ENCODE measurements around the gene SCT. TPM values are rescaled to one million over a fixed set of nuclear protein-coding genes. Genes with fewer than 3 reads are reported as not detected.

Gene SCT
- total and polyA plus RNA-seq, 2 donors from 2014 or later, result not detected

- FAIRE-seq (no peak), DNase-seq (no peak)
- no peak for TF ChIP-seq CTCF (IDR thresholded peaks at IDR 0.05; ENCODE audit: borderline replicate concordance, extremely low read depth, insufficient read depth)
- Histone ChIP-seq H3K27ac (ENCODE audit: low read depth in 2 of 2, low read length in 2 of 2) (no peak overlapping the region), H3K4me3 (ENCODE audit: low read length in 3 of 3) (no peak overlapping the region), H3K36me3 (ENCODE audit: control insufficient read depth in 2 of 3, insufficient read depth in 3 of 3, low read length in 3 of 3) (peaks cover 0 to 42% (median 25%) of the 10 kb centered on the region in 3 donors), H3K27me3 (ENCODE audit: control insufficient read depth, insufficient read depth, low read length) (no peaks in the 10 kb centered on the region), H3K9ac (ENCODE audit: low read length in 3 of 3) (no peak overlapping the region), H3K4me1 (ENCODE audit: control insufficient read depth in 2 of 3, insufficient read depth in 2 of 3, low read depth in 1 of 3, low read length in 3 of 3) (no peaks in the 10 kb centered on the region), H3K9me3 (ENCODE audit: control insufficient read depth in 2 of 3, insufficient read depth in 1 of 3, low read length in 3 of 3) (no peaks in the 10 kb centered on the region)
- intact Hi-C loops (cut with DNase I), result no loop called here
Observed at GRCh38 chr11:597166-597725, 29.7 kb downstream of the SCT start.

- no peak for FAIRE-seq
- H3K36me3 ChIP-seq (ENCODE audit: control insufficient read depth in 2 of 3, insufficient read depth in 3 of 3, low read length in 3 of 3), result peaks cover 0 to 42% (median 22%) of the 10 kb centered on the region in 3 donors
- no peak for TF ChIP-seq CTCF (IDR thresholded peaks at IDR 0.05; ENCODE audit: borderline replicate concordance, extremely low read depth, insufficient read depth)
Observed at GRCh38 chr11:596374-596773, 30.6 kb downstream of the SCT start.

GRCh38 chr11:595400-595799, 31.6 kb downstream of the SCT start:
- DNase-seq, result no peak
- H3K9ac ChIP-seq (ENCODE audit: low read length in 3 of 3), result no peak overlapping the region
- peaks cover 0 to 44% (median 25%) of the 10 kb centered on the region in 3 donors for H3K36me3 ChIP-seq (ENCODE audit: control insufficient read depth in 2 of 3, insufficient read depth in 3 of 3, low read length in 3 of 3)
- no peaks in the 10 kb centered on the region for H3K4me1 ChIP-seq (ENCODE audit: control insufficient read depth in 2 of 3, insufficient read depth in 2 of 3, low read depth in 1 of 3, low read length in 3 of 3)
- no peaks in the 10 kb centered on the region for H3K9me3 ChIP-seq (ENCODE audit: control insufficient read depth in 2 of 3, insufficient read depth in 1 of 3, low read length in 3 of 3)
- TF ChIP-seq CTCF (IDR thresholded peaks at IDR 0.05; ENCODE audit: borderline replicate concordance, extremely low read depth, insufficient read depth), result no peak
- H3K27me3 ChIP-seq (ENCODE audit: control insufficient read depth, insufficient read depth, low read length), result no peaks in the 10 kb centered on the region
- H3K27ac ChIP-seq (ENCODE audit: low read depth in 2 of 2, low read length in 2 of 2), result no peak overlapping the region
- intact Hi-C loops (cut with DNase I), result no loop called here
- H3K4me3 ChIP-seq (ENCODE audit: low read length in 3 of 3), result no peak overlapping the region
- FAIRE-seq, result no peak

More at GRCh38 chr11:596374-596773, 30.6 kb downstream of the SCT start:
- no peaks in the 10 kb centered on the region for H3K9me3 ChIP-seq (ENCODE audit: control insufficient read depth in 2 of 3, insufficient read depth in 1 of 3, low read length in 3 of 3)
- no peak overlapping the region for H3K27ac ChIP-seq (ENCODE audit: low read depth in 2 of 2, low read length in 2 of 2)
- intact Hi-C loops (cut with DNase I), result no loop called here
- H3K4me1 ChIP-seq (ENCODE audit: control insufficient read depth in 2 of 3, insufficient read depth in 2 of 3, low read depth in 1 of 3, low read length in 3 of 3), result no peaks in the 10 kb centered on the region
- H3K4me3 ChIP-seq (ENCODE audit: low read length in 3 of 3), result no peak overlapping the region
- no peak overlapping the region for H3K9ac ChIP-seq (ENCODE audit: low read length in 3 of 3)
- no peaks in the 10 kb centered on the region for H3K27me3 ChIP-seq (ENCODE audit: control insufficient read depth, insufficient read depth, low read length)
- DNase-seq, result no peak

- Histone ChIP-seq H3K36me3 (ENCODE audit: control insufficient read depth in 2 of 3, insufficient read depth in 3 of 3, low read length in 3 of 3) (peaks cover 0 to 51% (median 30%) of the 10 kb centered on the region in 3 donors), H3K9me3 (ENCODE audit: control insufficient read depth in 2 of 3, insufficient read depth in 1 of 3, low read length in 3 of 3) (no peaks in the 10 kb centered on the region), H3K27me3 (ENCODE audit: control insufficient read depth, insufficient read depth, low read length) (no peaks in the 10 kb centered on the region), H3K9ac (ENCODE audit: low read length in 3 of 3) (no peak overlapping the region), H3K4me3 (ENCODE audit: low read length in 3 of 3) (no peak overlapping the region), H3K27ac (ENCODE audit: low read depth in 2 of 2, low read length in 2 of 2) (no peak overlapping the region), H3K4me1 (ENCODE audit: control insufficient read depth in 2 of 3, insufficient read depth in 2 of 3, low read depth in 1 of 3, low read length in 3 of 3) (no peaks in the 10 kb centered on the region)
- DNase-seq, result no peak
- FAIRE-seq, result no peak
- intact Hi-C loops (cut with DNase I), result no loop called here
- TF ChIP-seq CTCF (IDR thresholded peaks at IDR 0.05; ENCODE audit: borderline replicate concordance, extremely low read depth, insufficient read depth), result no peak
Observed at GRCh38 chr11:593347-593746, 33.6 kb downstream of the SCT start.

Data from kidney (tissue), 14 donors.